MCF 10A (cell line): ENCODE results near the gene LEMD1. TPM values are rescaled to one million over a fixed set of nuclear protein-coding genes. Genes with fewer than 3 reads are reported as not detected.
A peak's percentile ranks its signal among the peaks of the same experiment; 100 is the strongest.

ENCODE experiments used
- BruUV-seq: library from RNA; stranded (reverse); fragments of 400-500 nt; replicated peaks from 2 replicates; lab custom pipeline; 2021; lab: Mats Ljungman, UMichigan
- CTCF ChIA-PET: fragments of 300-600 bp; sonication (Branson Sonifier 250); formaldehyde crosslinking; extraction: SDS; loops from one replicate; lab custom pipeline; 2021; ENCODE audit warnings: antibody characterized with exemption, inconsistent platforms; lab: Yijun Ruan, JAX
- POLR2A ChIA-PET: fragments of 300-600, 350-650 bp; sonication (Branson Sonifier 250); formaldehyde crosslinking; extraction: SDS; loops from one replicate; lab custom pipeline; 2020; ENCODE audit warnings: antibody characterized with exemption, inconsistent platforms; lab: Yijun Ruan, JAX
- DNase-seq: peaks from one replicate; pipeline ENCODE4 v3.0.0-alpha.2; 2018; ENCODE audit not compliant: unreplicated experiment
- H3K27ac Mint-ChIP-seq: one replicate; pipeline ENCODE4 v1.8.0; 2022; ENCODE audit warnings: mild to moderate bottlenecking, low read depth, mixed read lengths; ENCODE audit not compliant: unreplicated experiment
- H3K27me3 Mint-ChIP-seq: one replicate; pipeline ENCODE4 v1.8.0; 2022; ENCODE audit warnings: mixed read lengths; ENCODE audit not compliant: insufficient read depth, unreplicated experiment
- H3K36me3 Mint-ChIP-seq: one replicate; pipeline ENCODE4 v1.8.0; 2022; ENCODE audit warnings: mild to moderate bottlenecking, moderate library complexity, mixed read lengths; ENCODE audit not compliant: insufficient read depth, unreplicated experiment
- H3K4me1 Mint-ChIP-seq: one replicate; pipeline ENCODE4 v1.8.0; 2022; ENCODE audit warnings: mixed read lengths; ENCODE audit not compliant: insufficient read depth, unreplicated experiment
- H3K4me3 Mint-ChIP-seq: one replicate; pipeline ENCODE4 v1.8.0; 2022; ENCODE audit warnings: mild to moderate bottlenecking, moderate library complexity, mixed read lengths; ENCODE audit not compliant: unreplicated experiment
- H3K9me3 Mint-ChIP-seq: one replicate; pipeline ENCODE4 v1.8.0; 2022; ENCODE audit warnings: mixed read lengths; ENCODE audit not compliant: unreplicated experiment
- CTCF ChIP-seq: fragments of 200-600 bp; IDR thresholded peaks from one replicate; pipeline ENCODE4 v1.8.0; 2022; ENCODE audit warnings: antibody characterized with exemption, mild to moderate bottlenecking; ENCODE audit not compliant: unreplicated experiment
- intact Hi-C: fragments of 100-400 bp; cut with micrococcal nuclease; formaldehyde crosslinking; loops from 2 replicates; pipeline ENCODE4 v1.14.1; 2022
- total RNA-seq: library from RNA; stranded (reverse); gene quantifications from 2 replicates; pipeline ENCODE4 v1.2.3, GENCODE V29; 2022

The LEMD1 gene
- total RNA-seq, 1 experiment from 2014 or later = 1.4 TPM

GRCh38 chr1:205345761-205346160 lies 76.1 kb downstream of the LEMD1 start:
- intact Hi-C loops = no loop called here
- no peaks in the 10 kb centered on the region for H3K9me3 Mint-ChIP-seq
- BruUV-seq = no TSS peak
- no peak overlapping the region for H3K27ac Mint-ChIP-seq
- no peak for DNase-seq
- ChIA-PET POLR2A (interaction anchor here (0.8 kb wide), 1 partner anchor 13 kb away, joined by 3 read pairs; no protein-coding TSS in a partner anchor), CTCF (interaction anchor here (0.8 to 14.5 kb wide), 9 partner anchors 8 to 179 kb away, joined by 3 to 270 read pairs (median 5); no protein-coding TSS in a partner anchor)
- no peak overlapping the region for H3K4me3 Mint-ChIP-seq
- H3K36me3 Mint-ChIP-seq = no peaks in the 10 kb centered on the region
- H3K27me3 Mint-ChIP-seq = peaks cover 12% of the 10 kb centered on the region
- no peak for TF ChIP-seq CTCF
- peaks cover 15% of the 10 kb centered on the region for H3K4me1 Mint-ChIP-seq

GRCh38 chr1:205344066-205344928 lies 77.6 kb downstream of the LEMD1 start:
- no TSS peak for BruUV-seq
- H3K4me3 Mint-ChIP-seq = peak overlapping the region; percentile 50
- no peak for TF ChIP-seq CTCF
- ChIA-PET POLR2A (interaction anchor here (0.6 kb wide), 1 partner anchor 25 kb away, joined by 3 read pairs; no protein-coding TSS in a partner anchor), CTCF (interaction anchor here (0.6 to 14.5 kb wide), 8 partner anchors 6 to 215 kb away, joined by 3 to 270 read pairs (median 4); no protein-coding TSS in a partner anchor)
- no peak overlapping the region for H3K27ac Mint-ChIP-seq
- intact Hi-C loops = no loop called here
- H3K27me3 Mint-ChIP-seq = peaks cover 12% of the 10 kb centered on the region
- DNase-seq = no peak
- no peaks in the 10 kb centered on the region for H3K36me3 Mint-ChIP-seq
- no peaks in the 10 kb centered on the region for H3K9me3 Mint-ChIP-seq
- peaks cover 18% of the 10 kb centered on the region for H3K4me1 Mint-ChIP-seq

- CTCF ChIA-PET = interaction anchor here (0.8 to 1.7 kb wide), 5 partner anchors 10 to 181 kb away, joined by 3 to 8 read pairs (median 6); no protein-coding TSS in a partner anchor
- no peak for DNase-seq
- no peak for TF ChIP-seq CTCF
- POLR2A ChIA-PET = no interaction called here
- Mint-ChIP-seq H3K27me3 (peaks cover 12% of the 10 kb centered on the region), H3K27ac (no peak overlapping the region), H3K4me1 (peaks cover 12% of the 10 kb centered on the region), H3K36me3 (no peaks in the 10 kb centered on the region), H3K4me3 (no peak overlapping the region), H3K9me3 (no peaks in the 10 kb centered on the region)
- no TSS peak for BruUV-seq
- intact Hi-C loops = no loop called here
Measured at GRCh38 chr1:205343431-205344065, 78.3 kb downstream of the LEMD1 start.

- H3K4me3 Mint-ChIP-seq = no peak overlapping the region
- BruUV-seq = no TSS peak
- CTCF ChIA-PET = interaction anchor here (0.6 to 1.6 kb wide), 7 partner anchors 11 to 181 kb away, joined by 3 to 7 read pairs (median 4); no protein-coding TSS in a partner anchor
- peaks cover 12% of the 10 kb centered on the region for H3K4me1 Mint-ChIP-seq
- no peaks in the 10 kb centered on the region for H3K36me3 Mint-ChIP-seq
- H3K9me3 Mint-ChIP-seq = no peaks in the 10 kb centered on the region
- no peak for DNase-seq
- intact Hi-C loops = no loop called here
- POLR2A ChIA-PET = interaction anchor here (0.6 to 1.0 kb wide), 3 partner anchors 9 to 29 kb away, joined by 3 read pairs; no protein-coding TSS in a partner anchor
- no peak overlapping the region for H3K27ac Mint-ChIP-seq
- no peak for TF ChIP-seq CTCF
- H3K27me3 Mint-ChIP-seq = peaks cover 12% of the 10 kb centered on the region
Measured at GRCh38 chr1:205342986-205343385, 78.9 kb downstream of the LEMD1 start.
